ENCODE data around the gene HADHB. TPM values are rescaled to one million over a fixed set of nuclear protein-coding genes. Genes with fewer than 3 reads are reported as not detected.
A peak's percentile ranks its signal among the peaks of the same experiment; 100 is the strongest.

HADHB gene
- total and polyA plus RNA-seq, 2 donors (not counting 1 experiment from before 2014, with no cell fraction given), result 130 to 151 TPM

DNA sequence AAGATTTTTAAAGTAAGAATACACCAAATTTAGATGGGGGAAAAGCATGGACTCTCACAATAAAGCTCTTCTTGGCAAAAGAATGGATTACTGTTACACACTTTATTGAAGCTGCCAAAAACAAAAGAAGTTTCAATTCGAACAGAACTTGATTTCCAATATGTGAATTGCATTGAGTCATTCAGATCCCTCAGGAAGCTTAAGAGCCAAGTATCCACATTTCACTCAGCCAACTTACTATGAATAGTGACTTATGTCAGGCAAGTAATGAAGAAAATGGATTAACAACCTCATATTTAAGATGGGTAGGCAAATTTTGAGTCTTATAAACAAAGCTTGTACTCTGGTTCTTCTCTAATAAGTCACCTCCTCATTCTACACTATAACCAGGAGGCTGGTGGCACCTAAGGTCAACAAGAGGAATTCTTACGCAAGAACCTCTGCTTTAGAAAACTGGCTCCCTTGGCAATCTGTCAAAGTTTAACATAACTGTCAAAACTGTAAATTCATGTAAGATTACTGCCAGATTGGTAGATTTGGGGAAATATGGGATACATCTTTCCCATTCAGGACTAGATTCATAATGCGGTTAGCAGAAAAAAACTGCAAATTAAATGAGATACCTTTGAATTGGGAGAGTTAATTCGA, 6.3 kb upstream of the HADHB start:
- H3K4me3 ChIP-seq (replicated peaks in 1 of 4; ENCODE audit: control extremely low read depth in 1 of 4, insufficient read depth in 1 of 4, low read depth in 3 of 4, low read length in 4 of 4), result no peak overlapping the region
- peaks cover 10% of the 10 kb centered on the region for H3K36me3 ChIP-seq (ENCODE audit: control insufficient read depth, insufficient read depth, low read length)
- H3K4me1 ChIP-seq (ENCODE audit: control insufficient read depth, extremely low read depth, insufficient read depth, low read length), result peaks cover 8% of the 10 kb centered on the region
- H4K20me1 ChIP-seq (ENCODE audit: control insufficient read depth, extremely low read depth, insufficient read depth, low read length), result peaks cover 3% of the 10 kb centered on the region
- H3K9ac ChIP-seq (ENCODE audit: insufficient read depth, low read length), result no peak overlapping the region
- H2AFZ ChIP-seq (ENCODE audit: low read length), result no peak overlapping the region
- DNase-seq (ENCODE audit: low read depth in 2 of 2), result peak in 1 of 2 donors; percentile 67
- H3K27me3 ChIP-seq (ENCODE audit: control insufficient read depth, insufficient read depth, low read length), result no peaks in the 10 kb centered on the region
- H3K9me3 ChIP-seq (ENCODE audit: control insufficient read depth, insufficient read depth, low read depth, low read length), result no peaks in the 10 kb centered on the region
- TF ChIP-seq EZH2 (IDR thresholded peaks at IDR 0.05; ENCODE audit: low read length, missing control alignments), result no peak
- TF ChIP-seq, protein P1, sequence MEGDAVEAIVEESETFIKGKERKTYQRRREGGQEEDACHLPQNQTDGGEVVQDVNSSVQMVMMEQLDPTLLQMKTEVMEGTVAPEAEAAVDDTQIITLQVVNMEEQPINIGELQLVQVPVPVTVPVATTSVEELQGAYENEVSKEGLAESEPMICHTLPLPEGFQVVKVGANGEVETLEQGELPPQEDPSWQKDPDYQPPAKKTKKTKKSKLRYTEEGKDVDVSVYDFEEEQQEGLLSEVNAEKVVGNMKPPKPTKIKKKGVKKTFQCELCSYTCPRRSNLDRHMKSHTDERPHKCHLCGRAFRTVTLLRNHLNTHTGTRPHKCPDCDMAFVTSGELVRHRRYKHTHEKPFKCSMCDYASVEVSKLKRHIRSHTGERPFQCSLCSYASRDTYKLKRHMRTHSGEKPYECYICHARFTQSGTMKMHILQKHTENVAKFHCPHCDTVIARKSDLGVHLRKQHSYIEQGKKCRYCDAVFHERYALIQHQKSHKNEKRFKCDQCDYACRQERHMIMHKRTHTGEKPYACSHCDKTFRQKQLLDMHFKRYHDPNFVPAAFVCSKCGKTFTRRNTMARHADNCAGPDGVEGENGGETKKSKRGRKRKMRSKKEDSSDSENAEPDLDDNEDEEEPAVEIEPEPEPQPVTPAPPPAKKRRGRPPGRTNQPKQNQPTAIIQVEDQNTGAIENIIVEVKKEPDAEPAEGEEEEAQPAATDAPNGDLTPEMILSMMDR (conservative IDR thresholded peaks at IDR 0.05 in 1 of 2, IDR thresholded peaks at IDR 0.05 in 1 of 2; ENCODE audit: low read depth in 1 of 2, low read length in 2 of 2), result no peak
- peak overlapping the region; percentile 27 for H3K4me2 ChIP-seq (ENCODE audit: extremely low read depth, insufficient read depth, low read length)
- no peak overlapping the region for H3K27ac ChIP-seq (ENCODE audit: insufficient read depth, low read length)
- H3K79me2 ChIP-seq (ENCODE audit: control insufficient read depth, insufficient read depth, low read length), result peaks cover 45% of the 10 kb centered on the region

DNA sequence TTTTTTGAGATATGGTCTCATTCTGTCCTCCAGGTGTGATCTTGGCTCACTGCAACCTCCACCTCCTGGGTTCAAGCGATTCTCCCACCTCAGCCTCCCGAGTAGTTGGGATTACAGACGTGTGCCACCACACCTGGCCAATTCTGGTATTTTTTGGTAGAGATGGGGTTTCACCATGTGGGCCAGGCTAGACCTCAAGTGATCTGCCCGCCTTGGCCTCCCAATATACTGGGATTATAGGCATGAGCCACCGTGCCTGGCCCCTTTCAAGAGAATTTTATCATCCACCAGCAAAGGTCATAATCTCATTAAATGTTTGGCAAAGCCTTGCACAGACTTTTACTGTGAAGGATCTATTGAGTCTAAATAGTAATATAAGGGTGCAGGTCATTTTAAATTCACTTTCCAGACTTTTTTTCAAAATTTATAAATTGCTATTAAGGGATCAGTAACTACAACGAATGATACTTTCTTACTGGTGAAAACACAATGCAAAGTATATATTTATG, 2.8 kb upstream of the HADHB start:
- Histone ChIP-seq H3K9me3 (ENCODE audit: control insufficient read depth, insufficient read depth, low read depth, low read length) (no peaks in the 10 kb centered on the region), H3K4me3 (replicated peaks in 1 of 4; ENCODE audit: control extremely low read depth in 1 of 4, insufficient read depth in 1 of 4, low read depth in 3 of 4, low read length in 4 of 4) (peak overlapping the region in 3 of 4 experiments; percentile 62 to 96 (median 81)), H3K4me1 (ENCODE audit: control insufficient read depth, extremely low read depth, insufficient read depth, low read length) (peaks cover 14% of the 10 kb centered on the region), H3K27ac (ENCODE audit: insufficient read depth, low read length) (no peak overlapping the region), H3K79me2 (ENCODE audit: control insufficient read depth, insufficient read depth, low read length) (peaks cover 76% of the 10 kb centered on the region), H2AFZ (ENCODE audit: low read length) (no peak overlapping the region), H3K4me2 (ENCODE audit: extremely low read depth, insufficient read depth, low read length) (no peak overlapping the region), H3K36me3 (ENCODE audit: control insufficient read depth, insufficient read depth, low read length) (peaks cover 2% of the 10 kb centered on the region), H4K20me1 (ENCODE audit: control insufficient read depth, extremely low read depth, insufficient read depth, low read length) (peaks cover 3% of the 10 kb centered on the region), H3K9ac (ENCODE audit: insufficient read depth, low read length) (no peak overlapping the region), H3K27me3 (ENCODE audit: control insufficient read depth, insufficient read depth, low read length) (no peaks in the 10 kb centered on the region)
- DNase-seq (ENCODE audit: low read depth in 2 of 2), result no peak
- TF ChIP-seq EZH2 (IDR thresholded peaks at IDR 0.05; ENCODE audit: low read length, missing control alignments), result no peak
- TF ChIP-seq, protein P1 (conservative IDR thresholded peaks at IDR 0.05 in 1 of 2, IDR thresholded peaks at IDR 0.05 in 1 of 2; ENCODE audit: low read depth in 1 of 2, low read length in 2 of 2), result no peak

DNA sequence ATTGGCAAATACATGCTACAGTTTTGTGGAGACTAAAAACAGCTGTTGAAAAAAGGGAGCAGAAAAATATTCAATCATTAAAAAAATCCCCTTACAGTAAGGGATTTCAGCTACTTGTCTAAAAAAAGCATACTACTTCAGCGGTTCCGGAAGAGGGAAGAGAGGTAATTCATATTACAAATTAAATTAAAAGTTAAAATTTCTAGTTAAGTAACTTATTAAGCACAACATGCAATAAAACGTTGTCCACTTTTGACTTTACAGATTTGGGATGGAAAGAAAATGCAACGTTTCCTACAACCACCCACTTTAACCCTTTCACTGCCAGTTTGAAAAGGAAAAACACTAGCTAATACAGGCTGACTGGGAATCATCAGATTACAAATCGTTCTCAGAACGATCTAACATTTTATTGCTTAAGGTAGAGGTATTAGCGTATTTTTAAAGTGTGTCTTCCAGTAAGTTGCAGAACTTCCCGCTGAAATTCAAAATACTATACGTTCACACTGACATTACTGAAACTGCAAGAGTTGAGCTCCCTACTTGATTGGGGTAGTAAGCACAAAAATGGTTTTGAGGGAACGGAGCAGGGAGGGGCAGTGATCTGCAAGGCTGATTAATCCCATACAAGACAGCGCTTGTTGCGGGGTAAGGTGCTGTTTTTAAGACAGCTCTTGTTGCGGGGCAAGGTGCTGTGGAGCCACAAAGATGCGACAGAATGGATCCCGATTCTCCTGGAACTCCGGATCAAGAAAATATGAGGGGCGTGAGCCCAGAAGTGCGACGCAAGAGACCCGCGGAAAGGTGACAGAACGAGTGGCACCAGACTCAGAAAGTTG, 1.1 kb upstream of the HADHB start:
- Histone ChIP-seq H3K4me3 (replicated peaks in 1 of 4; ENCODE audit: control extremely low read depth in 1 of 4, insufficient read depth in 1 of 4, low read depth in 3 of 4, low read length in 4 of 4) (peak overlapping the region; percentile 81 to 96 (median 90)), H3K4me2 (ENCODE audit: extremely low read depth, insufficient read depth, low read length) (peak overlapping the region; percentile 96), H3K9me3 (ENCODE audit: control insufficient read depth, insufficient read depth, low read depth, low read length) (no peaks in the 10 kb centered on the region), H3K4me1 (ENCODE audit: control insufficient read depth, extremely low read depth, insufficient read depth, low read length) (peaks cover 10% of the 10 kb centered on the region), H3K9ac (ENCODE audit: insufficient read depth, low read length) (peak overlapping the region; percentile 95), H3K79me2 (ENCODE audit: control insufficient read depth, insufficient read depth, low read length) (peaks cover 89% of the 10 kb centered on the region), H3K27me3 (ENCODE audit: control insufficient read depth, insufficient read depth, low read length) (no peaks in the 10 kb centered on the region), H2AFZ (ENCODE audit: low read length) (peak overlapping the region; percentile 83), H3K36me3 (ENCODE audit: control insufficient read depth, insufficient read depth, low read length) (no peaks in the 10 kb centered on the region), H3K27ac (ENCODE audit: insufficient read depth, low read length) (peak overlapping the region; percentile 88), H4K20me1 (ENCODE audit: control insufficient read depth, extremely low read depth, insufficient read depth, low read length) (peaks cover 3% of the 10 kb centered on the region)
- peak; percentile 37 to 50 for DNase-seq (ENCODE audit: low read depth in 2 of 2)
- no peak for TF ChIP-seq EZH2 (IDR thresholded peaks at IDR 0.05; ENCODE audit: low read length, missing control alignments)

Measured in fibroblast of lung (primary cell).